CD4-positive, alpha-beta T cell treated with Interleukin-12 subunit alpha and Interleukin-12 subunit beta, for 1 hour (primary cell): ENCODE data around the gene GAA.

ENCODE experiments used
- DNase-seq: peaks from one replicate; pipeline ENCODE4 v3.0.0-alpha.2; 2020

The GAA gene

GRCh38 chr17:80104956-80105375 lies 3.6 kb downstream of the GAA start:
- DNase-seq = no peak

GRCh38 chr17:80105762-80106161 lies 4.4 kb downstream of the GAA start:
- DNase-seq = no peak

GRCh38 chr17:80106176-80106575 lies 4.8 kb downstream of the GAA start:
- no peak for DNase-seq

DNA sequence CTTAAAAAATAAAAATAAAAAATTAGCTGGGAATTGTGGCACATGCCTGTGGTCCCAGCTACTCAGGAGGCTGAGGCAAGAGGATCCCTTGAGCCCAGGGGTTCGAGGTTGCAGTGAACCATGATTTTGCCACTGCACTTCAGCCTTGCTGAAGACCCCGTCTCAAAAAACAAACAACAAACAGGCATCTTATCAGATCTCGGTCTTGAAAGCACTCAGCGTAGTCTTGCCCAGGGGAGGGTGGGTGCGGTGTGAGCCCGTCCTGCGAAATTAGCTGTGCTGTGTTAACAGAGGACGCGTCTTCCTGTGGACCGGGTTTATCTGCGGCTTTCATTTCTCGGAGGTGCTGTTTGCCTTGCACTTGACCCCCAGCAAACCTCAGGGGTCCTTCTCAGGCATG lies 5.4 kb downstream of the GAA start:
- DNase-seq = no peak

GRCh38 chr17:80107231-80108021 lies 6.0 kb downstream of the GAA start:
- no peak for DNase-seq

DNA sequence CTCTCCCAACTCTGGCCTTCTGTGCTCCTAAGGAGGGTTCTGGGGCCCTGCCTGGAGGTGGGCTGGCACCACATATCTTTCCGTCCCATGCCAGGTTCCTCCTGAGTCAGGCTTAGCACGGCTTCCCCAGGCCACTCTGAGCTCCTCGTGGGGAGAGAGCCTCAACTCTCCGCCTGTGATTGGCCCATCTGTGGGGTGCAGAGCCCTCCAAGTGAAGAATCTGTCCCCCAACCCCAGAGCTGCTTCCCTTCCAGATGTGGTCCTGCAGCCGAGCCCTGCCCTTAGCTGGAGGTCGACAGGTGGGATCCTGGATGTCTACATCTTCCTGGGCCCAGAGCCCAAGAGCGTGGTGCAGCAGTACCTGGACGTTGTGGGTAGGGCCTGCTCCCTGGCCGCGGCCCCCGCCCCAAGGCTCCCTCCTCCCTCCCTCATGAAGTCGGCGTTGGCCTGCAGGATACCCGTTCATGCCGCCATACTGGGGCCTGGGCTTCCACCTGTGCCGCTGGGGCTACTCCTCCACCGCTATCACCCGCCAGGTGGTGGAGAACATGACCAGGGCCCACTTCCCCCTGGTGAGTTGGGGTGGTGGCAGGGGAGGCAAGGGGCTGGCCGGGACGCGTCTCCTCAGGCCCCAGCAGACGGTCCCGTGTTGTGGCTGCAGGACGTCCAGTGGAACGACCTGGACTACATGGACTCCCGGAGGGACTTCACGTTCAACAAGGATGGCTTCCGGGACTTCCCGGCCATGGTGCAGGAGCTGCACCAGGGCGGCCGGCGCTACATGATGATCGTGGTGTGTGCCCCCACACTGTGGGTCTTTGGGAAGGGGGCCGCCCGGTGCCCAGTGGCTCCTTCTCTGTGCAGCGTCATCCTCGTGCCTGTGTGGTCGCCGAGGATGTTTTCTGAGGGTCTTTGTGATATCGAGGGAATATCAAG lies 6.9 kb downstream of the GAA start:
- DNase-seq = no peak

DNA sequence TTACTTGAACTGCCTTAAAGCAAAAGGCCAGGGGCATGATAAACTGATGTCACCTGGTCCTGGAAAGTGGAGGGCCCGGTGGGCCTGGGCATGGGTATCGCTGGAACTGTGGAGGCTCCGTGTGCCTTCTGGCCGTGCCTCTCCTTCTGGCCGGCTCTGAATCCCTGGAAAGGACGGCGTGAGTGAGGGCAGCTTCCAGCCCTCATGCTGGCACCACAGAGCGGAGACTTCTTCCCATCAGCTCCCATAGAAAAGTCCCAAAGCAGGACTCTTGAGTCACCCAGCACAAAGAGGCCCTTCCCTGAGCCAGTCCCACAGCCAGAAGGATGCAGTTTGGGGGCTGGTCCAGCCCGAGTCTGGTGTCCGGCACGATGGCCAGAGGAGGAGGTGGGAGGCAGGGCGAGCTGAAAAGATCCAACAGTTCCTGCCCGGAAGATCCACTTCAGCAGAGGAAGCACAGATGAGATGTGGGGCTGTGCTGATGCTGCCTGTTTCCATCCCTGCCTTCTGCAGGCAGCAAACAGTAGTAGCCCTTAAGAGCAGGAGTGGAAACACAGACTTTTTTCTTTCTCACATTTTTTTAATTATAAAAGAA lies 7.8 kb downstream of the GAA start:
- DNase-seq = no peak

DNA sequence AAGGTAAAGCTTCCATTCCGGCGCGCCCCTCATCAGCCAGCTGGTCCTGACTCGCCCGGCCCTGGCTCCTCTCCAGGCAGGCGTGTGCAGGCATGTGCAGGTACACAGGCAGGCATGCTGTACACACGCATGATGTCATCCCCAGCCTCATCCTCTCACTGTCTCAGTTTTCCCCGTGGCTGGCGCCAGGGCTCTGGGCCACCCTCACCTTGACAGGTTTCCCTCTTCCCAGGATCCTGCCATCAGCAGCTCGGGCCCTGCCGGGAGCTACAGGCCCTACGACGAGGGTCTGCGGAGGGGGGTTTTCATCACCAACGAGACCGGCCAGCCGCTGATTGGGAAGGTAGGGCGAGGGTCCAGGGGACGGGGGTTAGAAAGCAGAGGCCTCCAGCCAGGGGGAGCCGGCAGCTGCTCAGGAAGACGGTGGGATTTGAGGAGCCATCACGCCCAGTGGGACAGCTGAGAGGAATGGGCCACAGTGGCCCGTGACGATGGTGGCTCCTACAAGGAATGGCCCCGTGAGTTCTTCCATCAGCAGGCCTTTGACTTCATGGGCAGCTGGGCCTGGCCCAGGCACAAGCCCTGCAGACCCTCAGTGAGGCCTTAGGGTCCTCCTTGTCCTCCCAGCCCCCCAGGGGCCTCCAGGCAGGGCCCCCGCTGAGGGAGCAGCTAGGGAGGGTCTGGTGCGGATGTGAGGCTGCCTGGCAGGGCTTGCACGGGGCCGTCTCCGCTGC lies 8.5 kb downstream of the GAA start:
- DNase-seq = no peak

DNA sequence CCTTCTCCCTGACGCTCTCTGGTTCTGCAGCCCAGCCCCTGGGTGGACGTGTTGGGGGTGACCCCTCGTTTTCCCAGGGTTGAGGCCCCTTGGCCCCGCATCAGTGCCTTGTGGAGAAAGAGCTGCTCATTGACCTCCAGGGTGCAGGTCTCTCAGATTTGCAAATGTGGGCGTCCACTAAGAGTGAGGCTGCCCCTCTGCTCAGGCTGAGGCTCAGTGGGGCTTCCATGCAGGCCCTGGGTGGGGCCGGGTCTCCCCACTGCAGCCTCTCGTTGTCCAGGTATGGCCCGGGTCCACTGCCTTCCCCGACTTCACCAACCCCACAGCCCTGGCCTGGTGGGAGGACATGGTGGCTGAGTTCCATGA lies 9.0 kb downstream of the GAA start:
- no peak for DNase-seq

DNA sequence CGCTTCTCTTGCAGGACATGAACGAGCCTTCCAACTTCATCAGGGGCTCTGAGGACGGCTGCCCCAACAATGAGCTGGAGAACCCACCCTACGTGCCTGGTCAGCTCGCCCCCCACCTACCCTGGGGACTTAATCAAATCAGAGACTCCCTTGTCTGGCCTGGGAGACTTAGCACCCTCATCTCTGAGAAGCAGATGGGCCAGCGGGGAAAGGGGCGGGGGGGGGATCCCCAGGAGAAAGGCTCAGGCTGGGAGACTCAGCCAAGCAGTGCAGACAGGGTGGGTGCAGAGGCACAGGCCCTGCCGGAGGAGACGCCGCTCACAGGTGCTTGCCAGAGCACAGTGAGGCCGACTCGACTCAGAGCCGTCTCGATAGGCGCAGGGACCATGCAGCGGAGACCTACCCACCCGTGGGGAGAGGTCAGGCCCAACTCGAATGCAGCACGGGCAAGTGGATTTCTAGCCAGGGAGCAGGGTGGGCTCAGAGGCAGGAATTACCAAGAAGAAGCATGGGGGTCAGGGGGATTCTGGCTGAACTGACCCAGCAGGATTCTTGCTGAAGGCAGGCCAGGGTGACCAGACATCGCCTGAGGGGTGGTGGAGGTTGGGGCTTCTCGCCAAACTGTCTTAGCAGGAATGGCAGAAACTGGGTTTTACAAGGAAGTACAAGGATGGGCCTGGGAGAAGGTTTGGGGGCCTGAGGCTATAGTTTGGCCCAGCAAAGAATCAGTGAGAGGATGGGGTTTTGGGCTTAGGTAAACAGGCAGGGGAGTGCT lies 9.7 kb downstream of the GAA start:
- DNase-seq = no peak

GRCh38 chr17:80111702-80112470 lies 10.5 kb downstream of the GAA start:
- DNase-seq = no peak

- no peak for DNase-seq
These were observed 11.2 kb downstream of the GAA start for GRCh38 chr17:80112471-80113032.

- no peak for DNase-seq
These were observed 11.7 kb downstream of the GAA start for GRCh38 chr17:80113033-80113484.

GRCh38 chr17:80114758-80115157 lies 13.4 kb downstream of the GAA start:
- no peak for DNase-seq

- no peak for DNase-seq
These were observed 13.8 kb downstream of the GAA start for GRCh38 chr17:80115159-80115558.

DNA sequence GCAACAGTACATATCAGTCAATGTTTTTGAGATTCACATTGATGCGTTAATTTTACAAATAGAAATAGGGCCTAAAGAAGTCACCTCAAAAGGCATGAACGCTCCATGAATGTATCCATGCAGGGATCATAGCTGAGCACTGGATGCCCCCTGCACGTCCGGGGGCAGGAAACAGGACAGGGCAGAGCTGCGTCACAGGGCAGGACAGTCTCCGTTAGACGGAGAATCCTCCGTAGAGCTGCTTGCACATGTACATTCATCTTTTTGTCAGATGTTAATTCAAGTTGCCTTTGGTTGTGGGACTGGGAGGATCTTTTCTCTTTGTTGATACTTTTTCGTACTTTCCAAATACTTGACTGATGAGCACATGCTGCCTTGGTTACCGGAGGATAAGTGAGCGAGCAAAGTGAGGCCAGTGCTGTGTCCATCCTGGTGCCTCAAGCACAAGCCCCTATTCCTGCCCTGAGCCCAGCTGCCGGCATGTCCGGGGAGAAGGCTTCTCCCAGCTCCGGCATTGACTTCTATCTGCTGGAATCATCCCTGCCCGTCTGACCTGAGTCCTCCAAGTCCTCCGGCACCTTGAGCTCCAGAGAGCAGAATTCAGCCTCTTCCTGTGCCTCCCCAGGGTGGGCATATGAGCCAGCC lies 15.0 kb downstream of the GAA start:
- DNase-seq = no peak

DNA sequence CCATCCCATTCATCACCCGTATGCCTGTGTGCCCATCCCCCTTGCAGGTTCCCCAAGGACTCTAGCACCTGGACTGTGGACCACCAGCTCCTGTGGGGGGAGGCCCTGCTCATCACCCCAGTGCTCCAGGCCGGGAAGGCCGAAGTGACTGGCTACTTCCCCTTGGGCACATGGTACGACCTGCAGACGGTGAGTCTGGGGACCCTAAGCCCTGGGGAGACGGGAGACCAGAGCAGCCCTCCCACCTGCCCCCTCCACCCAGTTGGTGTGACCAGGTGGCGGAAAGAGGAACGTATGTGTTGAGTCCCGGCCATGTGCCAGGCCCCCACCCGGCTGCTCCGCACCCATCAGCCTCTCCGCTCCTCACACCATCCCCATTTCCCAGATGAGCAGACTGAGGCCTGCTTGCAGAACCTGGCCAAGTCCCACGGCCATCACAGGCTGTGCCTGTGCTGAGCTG lies 15.6 kb downstream of the GAA start:
- no peak for DNase-seq

- DNase-seq = no peak
These were observed 16.4 kb downstream of the GAA start for GRCh38 chr17:80117491-80118401.

DNA sequence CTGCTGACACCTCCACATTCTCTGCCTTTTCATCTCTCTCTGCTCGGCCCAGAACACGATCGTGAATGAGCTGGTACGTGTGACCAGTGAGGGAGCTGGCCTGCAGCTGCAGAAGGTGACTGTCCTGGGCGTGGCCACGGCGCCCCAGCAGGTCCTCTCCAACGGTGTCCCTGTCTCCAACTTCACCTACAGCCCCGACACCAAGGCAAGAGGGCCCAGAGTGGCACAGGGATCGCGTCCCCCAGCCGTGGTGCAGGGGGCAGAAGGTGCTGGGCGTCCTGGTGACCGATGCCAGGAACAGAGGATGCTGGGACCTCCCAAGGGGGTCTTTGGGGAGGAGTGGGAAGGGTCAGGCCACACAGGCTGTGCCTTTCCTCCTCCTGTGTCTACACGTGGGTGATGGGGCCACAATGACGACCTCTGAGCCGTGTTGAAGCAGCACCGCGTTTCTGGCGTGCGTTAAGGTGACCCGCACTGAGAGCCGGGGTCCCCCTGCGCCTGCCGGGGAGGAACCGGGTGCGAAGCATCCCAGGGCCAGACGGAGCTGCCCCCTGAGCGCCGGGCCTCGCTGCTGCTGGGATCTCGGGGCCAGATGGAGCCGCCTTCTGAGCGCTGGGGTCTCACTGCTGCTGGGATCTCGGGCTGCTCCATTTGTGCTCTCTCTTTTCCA lies 17.4 kb downstream of the GAA start:
- DNase-seq = no peak
